Suprapubic skin (tissue), 4 donors: ENCODE data around the gene ANKFN1. TPM values are rescaled to one million over a fixed set of nuclear protein-coding genes. Genes with fewer than 3 reads are reported as not detected.

ENCODE experiments used
- DNase-seq, 2 donors: peaks; one replicate each; pipeline ENCODE4 v3.0.0-alpha.2; 2019; ENCODE audit warnings: low spot score in 2 of 2
- H3K27ac ChIP-seq: fragments of 200-600 bp; sonication (generic); one replicate; pipeline ENCODE4 v1.5.1; 2019
- H3K27me3 ChIP-seq: fragments of 200-600 bp; sonication (generic); one replicate; pipeline ENCODE4 v1.5.1; 2019
- H3K36me3 ChIP-seq: fragments of 200-600 bp; sonication (generic); one replicate; pipeline ENCODE4 v1.5.1; 2019
- H3K4me1 ChIP-seq: fragments of 200-600 bp; sonication (generic); one replicate; pipeline ENCODE4 v1.5.1; 2019
- H3K4me3 ChIP-seq: fragments of 200-600 bp; sonication (generic); one replicate; pipeline ENCODE4 v1.5.1; 2019; ENCODE audit warnings: mild to moderate bottlenecking
- H3K9me3 ChIP-seq: fragments of 200-600 bp; sonication (generic); one replicate; pipeline ENCODE4 v1.5.1; 2019
- EP300 ChIP-seq: sonication (generic); formaldehyde crosslinking; IDR thresholded peaks from one replicate; pipeline ENCODE4 v1.6.1; 2017; ENCODE audit warnings: antibody characterized with exemption
- POLR2A ChIP-seq, 2 donors: fragments of 450-650 bp; IDR thresholded peaks; one replicate each; pipeline ENCODE4 v1.6.1; 2017; ENCODE audit warnings: antibody characterized with exemption in 2 of 2, mild to moderate bottlenecking in 2 of 2, moderate library complexity in 2 of 2
- POLR2AphosphoS5 ChIP-seq, 3 donors: sonication (generic); formaldehyde crosslinking; IDR thresholded peaks; one replicate each; pipeline ENCODE4 v1.6.1; 2017; ENCODE audit warnings: antibody characterized with exemption in 3 of 3
- WGBS: methylation state at CpG from one replicate; pipeline ENCODE4 v1.1.5; 2018; 5-methylcytosine and 5-hydroxymethylcytosine counted together
- total RNA-seq, 4 donors: library from RNA; depleted of rRNA; stranded (reverse); fragments of >200 nt; gene quantifications; one replicate each; pipeline ENCODE4 v1.1.0, GENCODE V29; 2016
- TF ChIP-seq, protein P1 (sequence below), 2 donors: fragments of 200-600 bp in 1 of 2; fragments of 450-650 bp in 1 of 2; sonication (generic) in 1 of 2; IDR thresholded peaks; one replicate each; pipeline ENCODE4 v1.5.1; 2016 to 2019; ENCODE audit warnings: antibody characterized with exemption in 2 of 2, mild to moderate bottlenecking in 1 of 2, moderate library complexity in 1 of 2

The ANKFN1 gene
- total RNA-seq, 4 donors from 2014 or later, result 0.81 to 3.1 (median 1.7) TPM

DNA sequence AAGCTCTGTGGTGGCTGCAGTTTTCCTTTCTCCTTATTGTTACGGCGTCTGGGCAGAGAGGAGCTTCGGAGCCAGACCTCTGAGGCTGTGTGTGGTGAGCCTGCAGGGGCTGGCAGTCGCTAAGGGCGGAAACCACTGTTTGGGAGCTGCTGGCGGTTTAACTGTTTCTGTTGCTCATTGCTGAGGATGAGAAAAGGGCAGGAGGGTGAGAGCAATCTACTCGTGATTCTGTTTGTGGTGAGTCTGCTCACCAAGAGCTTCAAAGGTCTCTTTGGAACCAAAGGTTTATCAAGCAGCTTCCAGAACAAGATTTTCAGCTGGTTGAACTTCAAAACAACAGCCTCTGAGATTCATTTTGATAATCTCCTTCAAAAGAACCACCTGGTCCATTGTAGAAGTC is 143.9 kb downstream of the ANKFN1 start:
- DNase-seq, result no peak
- Histone ChIP-seq H3K9me3 (no peaks in the 10 kb centered on the region), H3K36me3 (no peaks in the 10 kb centered on the region), H3K4me1 (no peaks in the 10 kb centered on the region), H3K4me3 (no peak overlapping the region), H3K27ac (no peak overlapping the region), H3K27me3 (no peaks in the 10 kb centered on the region)
- WGBS, result 13% methylated on average over 7 of the region's 7 CpGs
- no peak for TF ChIP-seq EP300
- no peak for TF ChIP-seq POLR2AphosphoS5 (IDR thresholded peaks at IDR 0.05)
- TF ChIP-seq POLR2A (IDR thresholded peaks at IDR 0.05), result no peak
- TF ChIP-seq, protein P1, sequence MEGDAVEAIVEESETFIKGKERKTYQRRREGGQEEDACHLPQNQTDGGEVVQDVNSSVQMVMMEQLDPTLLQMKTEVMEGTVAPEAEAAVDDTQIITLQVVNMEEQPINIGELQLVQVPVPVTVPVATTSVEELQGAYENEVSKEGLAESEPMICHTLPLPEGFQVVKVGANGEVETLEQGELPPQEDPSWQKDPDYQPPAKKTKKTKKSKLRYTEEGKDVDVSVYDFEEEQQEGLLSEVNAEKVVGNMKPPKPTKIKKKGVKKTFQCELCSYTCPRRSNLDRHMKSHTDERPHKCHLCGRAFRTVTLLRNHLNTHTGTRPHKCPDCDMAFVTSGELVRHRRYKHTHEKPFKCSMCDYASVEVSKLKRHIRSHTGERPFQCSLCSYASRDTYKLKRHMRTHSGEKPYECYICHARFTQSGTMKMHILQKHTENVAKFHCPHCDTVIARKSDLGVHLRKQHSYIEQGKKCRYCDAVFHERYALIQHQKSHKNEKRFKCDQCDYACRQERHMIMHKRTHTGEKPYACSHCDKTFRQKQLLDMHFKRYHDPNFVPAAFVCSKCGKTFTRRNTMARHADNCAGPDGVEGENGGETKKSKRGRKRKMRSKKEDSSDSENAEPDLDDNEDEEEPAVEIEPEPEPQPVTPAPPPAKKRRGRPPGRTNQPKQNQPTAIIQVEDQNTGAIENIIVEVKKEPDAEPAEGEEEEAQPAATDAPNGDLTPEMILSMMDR (IDR thresholded peaks at IDR 0.05), result no peak

DNA sequence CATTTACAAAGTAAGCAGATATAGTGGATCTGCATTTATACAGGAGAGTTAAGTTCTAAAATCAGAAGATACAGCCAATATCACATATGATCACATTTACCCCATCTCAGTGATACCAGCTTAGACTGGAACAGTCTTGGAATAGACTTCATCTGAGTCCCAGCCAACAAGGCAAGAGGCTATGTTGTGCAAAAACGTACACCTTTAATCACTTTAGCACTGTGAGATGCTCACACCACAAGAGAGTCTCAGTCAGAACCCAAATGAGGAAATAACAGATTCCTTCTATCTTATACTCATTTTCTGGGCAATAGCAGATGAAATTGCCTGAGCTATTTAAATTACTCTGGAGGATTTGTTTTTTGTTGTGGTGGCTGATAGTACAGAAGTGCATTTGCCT is 145.6 kb downstream of the ANKFN1 start:
- no peak for TF ChIP-seq POLR2AphosphoS5 (IDR thresholded peaks at IDR 0.05)
- TF ChIP-seq POLR2A (IDR thresholded peaks at IDR 0.05), result no peak
- TF ChIP-seq, protein P1 (IDR thresholded peaks at IDR 0.05), result no peak
- no peak for TF ChIP-seq EP300
- H3K4me1 ChIP-seq, result no peaks in the 10 kb centered on the region

DNA sequence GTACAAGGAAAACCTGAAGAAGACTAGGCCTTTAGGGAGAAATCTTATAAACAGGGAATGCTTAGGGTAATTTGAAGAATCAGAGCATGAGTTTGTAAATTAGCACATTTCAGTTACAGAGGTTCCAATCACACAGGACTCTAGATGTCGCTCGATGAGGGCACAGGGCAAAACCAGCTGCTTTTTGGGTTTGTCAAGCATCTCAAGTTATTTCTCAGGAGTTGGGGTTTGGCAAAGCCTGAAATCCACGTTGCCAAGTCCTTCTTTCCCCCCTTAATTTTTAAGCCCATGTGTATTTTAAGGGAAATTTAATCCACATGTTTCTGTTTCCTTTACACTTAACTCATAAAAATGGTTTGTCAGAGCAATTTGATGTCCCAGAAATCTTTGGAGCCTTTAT is 146.9 kb downstream of the ANKFN1 start:
- no peak for TF ChIP-seq EP300
- no peak for TF ChIP-seq POLR2AphosphoS5 (IDR thresholded peaks at IDR 0.05)
- TF ChIP-seq POLR2A (IDR thresholded peaks at IDR 0.05), result no peak
- TF ChIP-seq, protein P1 (IDR thresholded peaks at IDR 0.05), result no peak
- no peak overlapping the region for H3K4me3 ChIP-seq
- H3K9me3 ChIP-seq, result no peaks in the 10 kb centered on the region
- 46% methylated on average over 3 of the region's 3 CpGs for WGBS
- no peaks in the 10 kb centered on the region for H3K36me3 ChIP-seq
- no peaks in the 10 kb centered on the region for H3K4me1 ChIP-seq
- H3K27ac ChIP-seq, result no peak overlapping the region
- DNase-seq, result no peak
- no peaks in the 10 kb centered on the region for H3K27me3 ChIP-seq

More for the DNA sequence above, 145.6 kb downstream of the ANKFN1 start:
- no peak overlapping the region for H3K27ac ChIP-seq
- 64% methylated on average over 1 of the region's 1 CpG for WGBS
- no peaks in the 10 kb centered on the region for H3K36me3 ChIP-seq
- no peak for DNase-seq
- no peak overlapping the region for H3K4me3 ChIP-seq
- H3K9me3 ChIP-seq, result no peaks in the 10 kb centered on the region
- H3K27me3 ChIP-seq, result no peaks in the 10 kb centered on the region

DNA sequence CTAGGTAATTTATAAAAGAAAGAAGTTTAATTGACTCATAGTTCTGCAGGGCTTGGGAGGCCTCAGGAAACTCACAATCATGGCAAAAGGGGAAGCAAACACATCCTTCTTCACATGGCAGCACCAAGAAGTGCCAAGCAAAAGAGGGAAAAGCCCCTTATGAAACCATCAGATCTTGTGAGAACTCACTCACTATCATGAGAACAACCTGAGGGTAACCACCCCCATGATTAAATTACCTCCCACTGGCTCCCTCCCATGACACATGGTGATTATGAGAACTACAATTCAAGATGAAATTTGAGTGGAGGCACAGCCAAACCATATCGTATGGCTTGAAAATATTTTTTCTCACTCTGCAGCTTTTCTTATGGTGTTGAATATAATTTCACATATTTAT is 151.7 kb downstream of the ANKFN1 start:
- Histone ChIP-seq H3K27ac (no peak overlapping the region), H3K27me3 (no peaks in the 10 kb centered on the region), H3K4me3 (no peak overlapping the region), H3K36me3 (no peaks in the 10 kb centered on the region), H3K9me3 (no peaks in the 10 kb centered on the region), H3K4me1 (no peaks in the 10 kb centered on the region)
- no peak for DNase-seq
- TF ChIP-seq POLR2AphosphoS5 (IDR thresholded peaks at IDR 0.05) (no peak), EP300 (no peak), POLR2A (IDR thresholded peaks at IDR 0.05) (no peak)
- TF ChIP-seq, protein P1 (IDR thresholded peaks at IDR 0.05), result no peak
- 79% methylated on average over 1 of the region's 1 CpG for WGBS

DNA sequence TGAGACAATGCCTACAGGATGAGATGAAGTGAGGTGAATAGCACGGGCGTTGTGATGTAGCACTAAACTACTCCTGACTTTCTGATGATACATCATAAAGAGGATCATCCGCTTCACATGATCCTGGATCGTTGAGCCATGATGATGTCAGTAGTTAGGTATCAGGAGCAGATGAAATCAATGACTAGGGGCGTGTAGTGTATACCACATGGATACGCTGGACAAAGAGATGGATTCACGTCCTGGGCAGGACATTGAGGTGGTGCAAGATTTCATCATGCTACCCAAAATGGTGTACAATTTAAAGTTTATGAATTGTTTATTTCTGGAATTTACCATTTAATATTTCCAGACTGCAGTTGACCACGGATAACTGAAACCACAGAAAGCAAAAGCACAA is 156.6 kb downstream of the ANKFN1 start:
- H3K4me1 ChIP-seq, result no peaks in the 10 kb centered on the region
- H3K4me3 ChIP-seq, result no peak overlapping the region
- H3K27me3 ChIP-seq, result no peaks in the 10 kb centered on the region
- no peak for DNase-seq
- H3K36me3 ChIP-seq, result no peaks in the 10 kb centered on the region
- no peak overlapping the region for H3K27ac ChIP-seq
- 83% methylated on average over 8 of the region's 8 CpGs for WGBS
- no peak for TF ChIP-seq POLR2A (IDR thresholded peaks at IDR 0.05)
- no peak for TF ChIP-seq POLR2AphosphoS5 (IDR thresholded peaks at IDR 0.05)
- TF ChIP-seq, protein P1 (IDR thresholded peaks at IDR 0.05), result no peak
- TF ChIP-seq EP300, result no peak
- no peaks in the 10 kb centered on the region for H3K9me3 ChIP-seq
